ENCODE measurements around the gene ALDH3B1.

ALDH3B1 gene

DNA sequence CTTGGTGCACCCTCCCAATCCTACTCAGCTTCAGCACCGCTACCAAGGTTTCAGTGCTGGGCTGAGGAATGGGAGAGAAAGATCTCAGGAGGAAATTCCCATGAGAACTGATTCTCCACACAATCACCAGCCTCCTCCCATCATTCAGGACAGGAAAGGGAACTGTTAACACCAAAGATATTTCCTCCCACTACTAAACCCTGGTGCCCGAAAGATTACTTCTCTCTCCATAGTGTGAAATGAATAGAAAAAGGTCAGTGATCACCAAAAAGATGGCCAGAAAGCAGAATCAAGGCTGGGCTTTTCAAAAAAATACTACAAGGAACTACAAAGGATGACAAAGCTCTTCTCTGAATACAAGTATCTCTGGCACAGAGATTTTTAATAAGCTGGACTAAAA, 54.8 kb downstream of the ALDH3B1 start:
- H3K79me2 ChIP-seq, result no peaks in the 10 kb centered on the region

DNA sequence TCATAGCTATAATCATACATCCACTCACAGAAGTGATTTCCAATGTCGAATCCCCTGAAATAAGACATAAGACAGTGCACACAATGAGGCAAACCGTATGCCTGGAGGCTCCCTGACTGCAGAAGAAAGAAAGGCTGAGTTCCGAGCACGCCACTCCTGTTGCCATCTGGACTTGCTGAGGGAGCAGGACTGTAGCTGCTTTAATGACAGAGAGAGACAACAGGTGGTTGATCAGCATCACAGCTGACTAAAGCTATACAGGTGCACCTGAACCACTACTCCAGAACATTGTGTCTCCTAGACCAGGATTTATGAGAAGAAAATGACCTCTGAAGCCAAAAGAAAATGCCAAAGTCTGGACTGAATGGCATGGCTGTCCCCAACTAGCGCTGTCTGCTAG, 55.7 kb downstream of the ALDH3B1 start:
- Histone ChIP-seq H3K27ac (no peak overlapping the region), H3K4me2 (ENCODE audit: low read length) (no peak overlapping the region), H3K79me2 (no peaks in the 10 kb centered on the region), H3K27me3 (ENCODE audit: control insufficient read depth, insufficient read depth, low read length) (no peaks in the 10 kb centered on the region), H3K9me3 (ENCODE audit: control insufficient read depth, low read length) (no peaks in the 10 kb centered on the region), H3K4me1 (no peaks in the 10 kb centered on the region), H3K9ac (no peak overlapping the region), H2AFZ (no peak overlapping the region), H3K36me3 (ENCODE audit: control insufficient read depth, insufficient read depth, low read length) (no peaks in the 10 kb centered on the region), H3K4me3 (ENCODE audit: low read depth, low read length) (no peak overlapping the region)
- no peak for TF ChIP-seq CTCF (IDR thresholded peaks at IDR 0.05)

More for the DNA sequence above, 54.8 kb downstream of the ALDH3B1 start:
- Histone ChIP-seq H3K27me3 (ENCODE audit: control insufficient read depth, insufficient read depth, low read length) (no peaks in the 10 kb centered on the region), H3K9me3 (ENCODE audit: control insufficient read depth, low read length) (no peaks in the 10 kb centered on the region), H3K4me1 (no peaks in the 10 kb centered on the region), H3K4me2 (ENCODE audit: low read length) (no peak overlapping the region), H3K36me3 (ENCODE audit: control insufficient read depth, insufficient read depth, low read length) (no peaks in the 10 kb centered on the region), H3K27ac (no peak overlapping the region), H3K4me3 (ENCODE audit: low read depth, low read length) (no peak overlapping the region), H3K9ac (no peak overlapping the region), H2AFZ (no peak overlapping the region)
- no peak for TF ChIP-seq CTCF (IDR thresholded peaks at IDR 0.05)

GRCh38 chr11:68066742-68067141, 56.6 kb downstream of the ALDH3B1 start:
- no peaks in the 10 kb centered on the region for H3K27me3 ChIP-seq (ENCODE audit: control insufficient read depth, insufficient read depth, low read length)
- TF ChIP-seq CTCF (IDR thresholded peaks at IDR 0.05), result no peak
- H2AFZ ChIP-seq, result no peak overlapping the region
- no peak overlapping the region for H3K27ac ChIP-seq
- H3K9me3 ChIP-seq (ENCODE audit: control insufficient read depth, low read length), result no peaks in the 10 kb centered on the region
- no peaks in the 10 kb centered on the region for H3K79me2 ChIP-seq
- no peak overlapping the region for H3K9ac ChIP-seq
- no peak overlapping the region for H3K4me3 ChIP-seq (ENCODE audit: low read depth, low read length)
- no peak overlapping the region for H3K4me2 ChIP-seq (ENCODE audit: low read length)
- no peaks in the 10 kb centered on the region for H3K36me3 ChIP-seq (ENCODE audit: control insufficient read depth, insufficient read depth, low read length)
- H3K4me1 ChIP-seq, result no peaks in the 10 kb centered on the region

- Histone ChIP-seq H3K4me2 (ENCODE audit: low read length) (no peak overlapping the region), H3K4me3 (ENCODE audit: low read depth, low read length) (no peak overlapping the region), H3K27me3 (ENCODE audit: control insufficient read depth, insufficient read depth, low read length) (no peaks in the 10 kb centered on the region), H3K79me2 (no peaks in the 10 kb centered on the region), H3K27ac (no peak overlapping the region), H2AFZ (no peak overlapping the region), H3K9ac (no peak overlapping the region), H3K36me3 (ENCODE audit: control insufficient read depth, insufficient read depth, low read length) (no peaks in the 10 kb centered on the region), H3K4me1 (no peaks in the 10 kb centered on the region), H3K9me3 (ENCODE audit: control insufficient read depth, low read length) (no peaks in the 10 kb centered on the region)
- no peak for TF ChIP-seq CTCF (IDR thresholded peaks at IDR 0.05)
Observed at GRCh38 chr11:68067991-68068390, 57.9 kb downstream of the ALDH3B1 start.

GRCh38 chr11:68071281-68072048, 61.3 kb downstream of the ALDH3B1 start:
- no peaks in the 10 kb centered on the region for H3K4me1 ChIP-seq
- H3K9me3 ChIP-seq (ENCODE audit: control insufficient read depth, low read length), result no peaks in the 10 kb centered on the region
- no peaks in the 10 kb centered on the region for H3K79me2 ChIP-seq
- H3K9ac ChIP-seq, result no peak overlapping the region
- H3K27ac ChIP-seq, result no peak overlapping the region
- no peaks in the 10 kb centered on the region for H3K27me3 ChIP-seq (ENCODE audit: control insufficient read depth, insufficient read depth, low read length)
- no peak overlapping the region for H2AFZ ChIP-seq
- H3K4me2 ChIP-seq (ENCODE audit: low read length), result no peak overlapping the region
- H3K4me3 ChIP-seq (ENCODE audit: low read depth, low read length), result no peak overlapping the region
- TF ChIP-seq CTCF (IDR thresholded peaks at IDR 0.05), result no peak
- H3K36me3 ChIP-seq (ENCODE audit: control insufficient read depth, insufficient read depth, low read length), result no peaks in the 10 kb centered on the region
